ENCODE data around the gene TCL1B.
"Not testable (repeated sequence)": the region's sequence is repeated elsewhere in the genome, so short reads cannot be mapped to it uniquely, and the experiment has no call there.

Gene TCL1B

DNA sequence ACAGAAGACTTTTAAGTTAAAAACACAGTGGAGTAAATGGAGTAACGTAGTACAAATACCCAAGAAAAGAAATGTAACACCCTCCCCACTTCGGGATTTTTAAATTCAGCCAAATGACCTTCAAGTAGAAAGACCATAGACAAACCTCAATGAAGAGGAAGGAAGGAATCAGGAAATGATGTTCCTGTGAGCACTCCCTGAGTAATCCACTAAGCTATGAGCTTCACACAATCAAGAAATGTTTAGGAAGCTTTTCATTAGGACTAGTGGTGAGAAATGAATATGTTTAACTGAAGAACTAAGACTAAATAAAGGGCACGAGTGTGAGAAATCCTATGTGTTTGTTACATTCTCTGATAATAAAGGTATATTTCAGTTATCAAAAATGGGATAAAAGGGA lies 17.6 kb downstream of the TCL1B start:
- no peak for DNase-seq (ENCODE audit: low read depth)

DNA sequence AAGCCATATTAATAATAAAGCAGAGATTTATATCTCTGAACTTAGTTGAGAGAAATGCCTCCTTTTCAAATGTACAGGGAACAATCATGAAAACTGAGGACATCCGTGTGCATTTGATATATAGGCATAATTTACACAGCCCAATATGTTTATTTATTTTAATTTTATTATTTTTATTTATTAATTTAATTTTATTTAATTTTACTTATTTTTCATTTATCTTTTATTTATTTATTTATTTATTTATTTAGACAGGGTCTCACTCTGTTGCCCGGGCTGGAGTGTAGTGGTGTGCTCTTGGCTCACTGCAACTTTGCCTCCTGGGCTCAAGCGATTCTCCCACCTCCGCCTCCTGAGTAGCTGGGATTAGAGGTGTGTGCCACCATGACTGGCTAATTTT lies 19.3 kb downstream of the TCL1B start:
- no peak for DNase-seq (ENCODE audit: low read depth)

DNA sequence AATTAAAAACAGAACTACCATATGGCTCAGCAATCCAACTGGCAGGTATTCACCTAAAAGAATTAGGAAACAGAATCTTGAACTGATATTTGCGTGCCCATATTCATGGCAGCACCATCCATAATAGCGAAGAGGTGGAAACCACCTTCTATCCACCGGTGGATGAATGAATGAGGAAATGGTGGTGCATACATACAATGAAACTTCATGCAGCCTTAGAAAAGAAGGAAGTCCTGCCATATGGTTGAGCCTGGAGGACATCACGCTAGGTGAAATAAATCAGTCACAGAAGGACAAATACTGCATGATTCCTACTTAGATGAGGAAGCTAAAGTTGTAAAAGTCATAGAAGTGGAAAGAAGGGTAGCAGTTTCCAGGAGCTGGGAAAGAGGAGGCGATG lies 21.1 kb downstream of the TCL1B start:
- DNase-seq (ENCODE audit: low read depth): no peak

DNA sequence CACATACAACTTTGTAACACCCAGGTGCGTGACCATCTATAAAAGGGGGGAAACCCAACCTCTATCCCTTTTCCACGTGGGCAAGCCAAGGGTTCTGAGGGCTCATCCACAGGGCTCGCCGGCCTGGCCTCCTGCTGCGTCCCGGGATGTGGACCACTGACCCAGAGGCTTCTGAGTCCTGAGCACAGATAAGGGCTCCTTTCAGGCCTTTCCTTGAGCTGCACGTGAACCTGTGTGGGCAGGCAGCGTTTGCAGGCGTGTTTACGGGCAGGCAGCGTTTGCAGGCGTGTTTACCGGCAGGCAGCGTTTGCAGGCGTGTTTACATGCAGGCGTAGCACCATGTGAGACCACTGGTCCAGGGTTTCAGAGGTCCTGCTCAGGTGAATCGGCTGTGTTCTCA lies 23.9 kb downstream of the TCL1B start:
- DNase-seq (ENCODE audit: low read depth): no peak

DNA sequence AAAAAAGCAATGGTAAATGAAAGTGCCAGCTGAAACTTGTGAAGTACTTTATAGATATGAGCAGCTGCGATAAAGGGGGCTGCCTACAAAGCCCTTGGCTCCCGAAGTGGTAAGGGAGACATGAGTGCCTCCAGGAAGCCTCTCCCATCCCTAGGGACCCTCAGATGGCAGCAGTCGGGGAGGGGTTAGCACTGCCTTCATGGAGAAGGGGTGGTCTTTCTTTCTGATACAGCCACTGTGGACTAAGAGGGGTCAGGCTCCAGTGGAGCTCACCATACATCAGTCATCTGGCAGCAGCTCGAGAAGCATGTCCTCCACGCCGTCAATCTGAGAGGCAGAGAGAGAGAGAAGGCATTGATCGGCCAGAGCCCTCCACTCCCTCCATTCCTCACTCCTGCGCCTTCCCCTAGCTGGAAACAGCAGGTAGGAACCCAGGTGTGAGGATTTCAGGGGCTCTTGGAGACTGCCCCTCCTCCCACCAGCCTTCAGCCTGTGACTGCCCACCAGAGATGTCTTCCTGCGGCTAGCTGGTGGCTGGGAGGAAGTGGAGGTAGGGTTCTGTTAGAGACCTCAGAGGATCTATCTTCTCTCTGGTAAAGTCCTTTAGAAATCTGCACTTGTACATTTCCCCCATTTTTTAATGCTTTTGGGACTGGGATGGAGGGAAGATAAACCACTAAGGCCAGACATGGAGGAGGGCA lies 25.4 kb downstream of the TCL1B start:
- DNase-seq (ENCODE audit: low read depth): no peak

DNA sequence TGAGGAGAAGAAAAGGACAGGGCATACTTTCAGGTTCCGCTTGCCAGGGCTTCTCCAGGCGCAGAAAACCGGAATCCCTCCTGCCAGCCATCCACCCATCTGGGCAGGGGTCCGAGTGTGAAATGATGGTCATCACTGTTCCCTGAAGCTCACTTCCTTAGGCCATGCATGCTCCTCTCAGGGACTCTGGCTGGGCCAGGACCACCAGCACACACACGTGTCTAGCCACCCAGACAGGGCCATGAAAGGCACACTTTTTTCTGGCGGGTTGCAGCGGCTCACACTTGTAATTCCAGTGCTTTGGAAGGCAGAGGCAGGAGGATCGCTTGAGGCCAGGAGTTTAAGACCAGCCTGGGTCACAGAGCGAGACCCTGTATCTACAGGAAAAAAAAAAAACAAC lies 26.2 kb downstream of the TCL1B start:
- DNase-seq (ENCODE audit: low read depth): no peak

DNA sequence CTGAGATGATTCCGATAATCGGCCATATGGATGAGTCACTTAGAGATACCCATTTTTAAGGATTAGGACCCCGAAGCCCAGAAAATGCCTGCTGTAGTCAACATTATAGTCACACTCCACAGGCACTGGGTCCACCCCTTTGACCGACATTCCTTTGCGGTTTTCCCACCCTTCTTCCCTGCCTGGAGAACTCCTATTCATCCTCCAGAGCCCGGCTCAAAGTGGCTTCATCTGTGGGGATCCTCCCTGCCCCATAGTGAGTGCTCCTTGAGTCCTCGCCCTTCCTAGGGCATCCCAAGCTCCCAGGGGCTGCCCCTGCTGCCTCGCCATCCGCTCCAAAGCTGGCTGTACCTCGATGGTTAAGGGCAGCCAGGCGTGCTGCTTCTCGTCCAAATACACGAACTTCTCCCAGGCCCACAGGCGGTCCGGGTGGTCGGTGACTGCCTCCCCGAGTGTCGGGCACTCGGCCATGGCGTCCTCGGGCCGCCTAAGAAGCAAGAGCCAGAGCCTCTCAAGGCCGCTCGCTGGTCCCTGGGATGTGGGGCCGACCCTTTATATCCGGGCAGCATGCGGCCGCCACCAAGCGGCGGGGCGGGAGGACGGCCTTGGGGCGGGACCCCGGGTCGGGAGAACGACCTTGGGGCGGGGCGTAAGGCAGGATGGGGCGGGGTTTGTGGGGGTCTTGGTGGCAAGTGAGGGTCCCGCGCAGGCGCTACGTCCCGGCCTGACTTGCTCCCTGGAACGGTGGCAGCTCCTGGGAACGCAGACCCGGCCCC lies 27.6 kb downstream of the TCL1B start, which contains the start of gene TCL1A:
TSS of gene TCL1A (minus strand) at position 530 of the 776 bp plus-strand sequence. CDS start at position 471, 59 bp downstream.
- no peak for DNase-seq (ENCODE audit: low read depth)

DNA sequence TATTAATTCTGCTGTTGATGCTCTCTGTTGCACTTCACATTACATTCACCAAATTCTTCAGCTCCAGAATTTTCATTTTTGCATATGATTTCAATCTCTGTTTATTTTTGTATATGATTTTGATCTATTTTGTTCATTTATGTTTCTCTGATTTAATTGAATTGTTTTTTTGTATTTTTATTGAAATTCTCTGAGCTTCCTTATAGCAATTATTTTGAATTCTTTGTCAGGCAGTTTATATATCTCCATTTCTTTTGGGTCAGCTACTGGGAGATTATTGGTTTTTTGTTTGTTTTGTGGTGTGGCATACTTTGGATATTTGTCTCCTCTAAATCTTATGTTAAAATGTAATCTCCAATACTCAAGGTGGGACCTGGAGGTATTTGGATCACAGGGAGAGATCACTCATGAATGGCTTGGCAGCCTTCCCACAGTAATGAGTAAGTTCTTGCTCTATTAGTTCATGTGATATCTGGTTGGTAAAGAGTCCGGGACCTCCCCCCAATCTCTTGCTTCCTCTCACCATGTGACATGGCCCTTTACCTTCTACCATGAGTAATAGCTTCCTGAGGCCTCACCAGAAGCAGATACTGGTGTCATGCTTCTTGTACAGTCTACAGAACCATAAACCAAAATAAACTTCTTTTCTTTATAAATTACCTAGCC lies 36.4 kb downstream of the TCL1B start:
- DNase-seq (ENCODE audit: low read depth): no peak

DNA sequence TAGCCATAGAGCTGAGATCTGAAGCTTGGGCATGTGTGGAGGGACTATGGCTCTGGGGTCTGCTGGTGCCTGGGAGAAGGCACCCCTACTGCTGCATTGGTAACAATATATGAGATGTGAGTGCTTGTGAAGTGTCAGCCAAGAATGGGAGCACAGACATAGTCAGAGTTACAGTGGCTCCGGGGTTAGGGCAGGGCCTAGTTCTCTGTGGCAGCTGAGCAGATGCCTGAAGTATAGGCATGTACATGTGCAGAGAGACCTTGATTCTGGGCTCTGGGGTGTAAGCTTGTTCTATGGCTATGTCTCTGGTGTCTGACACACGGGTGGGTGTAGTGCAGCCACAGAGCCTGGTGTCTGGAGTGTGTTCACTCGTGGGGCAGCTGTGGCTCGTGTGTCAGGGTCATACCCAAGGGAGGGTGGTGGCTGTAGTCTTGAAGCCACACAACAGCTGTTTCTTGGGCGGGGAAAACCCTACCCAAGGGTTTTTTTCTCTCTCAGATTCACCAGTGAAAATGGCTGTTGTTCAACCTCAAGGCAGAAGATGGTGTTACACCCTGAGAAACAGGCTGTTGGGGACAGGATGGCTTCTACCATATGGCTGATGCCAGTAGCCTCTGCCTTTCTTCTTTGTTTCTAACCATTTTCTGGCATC lies 39.6 kb downstream of the TCL1B start:
- no peak for DNase-seq (ENCODE audit: low read depth)

DNA sequence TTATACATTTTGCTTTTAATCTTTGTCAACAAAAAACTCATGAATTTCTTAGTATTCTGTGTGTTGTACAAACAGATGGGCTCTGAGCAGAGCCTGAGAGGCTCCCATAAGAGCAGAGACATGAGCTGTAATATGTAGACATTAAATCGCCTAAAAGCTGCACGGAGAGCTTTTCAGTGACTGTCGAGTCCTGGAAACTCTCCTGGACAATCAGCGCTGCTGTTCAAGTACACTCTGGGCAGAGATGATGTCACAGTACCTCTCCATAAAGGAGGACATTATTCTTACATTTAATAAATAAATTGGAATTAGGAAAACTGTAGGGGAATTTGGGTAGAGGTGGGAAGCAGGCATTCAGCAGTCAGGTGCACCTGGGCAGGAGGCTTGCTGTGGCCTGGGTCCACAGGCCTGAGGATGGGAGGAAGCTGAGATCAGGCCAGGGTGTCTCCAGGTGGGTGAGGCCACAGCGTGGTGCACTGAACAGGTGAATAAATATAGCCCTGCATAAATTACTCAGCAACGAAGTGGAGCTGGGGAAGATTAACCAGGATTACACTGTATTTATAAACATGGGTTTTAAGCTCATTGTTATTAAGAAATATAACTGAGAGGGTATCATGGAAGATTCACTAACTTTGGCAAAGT lies 41.0 kb downstream of the TCL1B start:
- no peak for DNase-seq (ENCODE audit: low read depth)

DNA sequence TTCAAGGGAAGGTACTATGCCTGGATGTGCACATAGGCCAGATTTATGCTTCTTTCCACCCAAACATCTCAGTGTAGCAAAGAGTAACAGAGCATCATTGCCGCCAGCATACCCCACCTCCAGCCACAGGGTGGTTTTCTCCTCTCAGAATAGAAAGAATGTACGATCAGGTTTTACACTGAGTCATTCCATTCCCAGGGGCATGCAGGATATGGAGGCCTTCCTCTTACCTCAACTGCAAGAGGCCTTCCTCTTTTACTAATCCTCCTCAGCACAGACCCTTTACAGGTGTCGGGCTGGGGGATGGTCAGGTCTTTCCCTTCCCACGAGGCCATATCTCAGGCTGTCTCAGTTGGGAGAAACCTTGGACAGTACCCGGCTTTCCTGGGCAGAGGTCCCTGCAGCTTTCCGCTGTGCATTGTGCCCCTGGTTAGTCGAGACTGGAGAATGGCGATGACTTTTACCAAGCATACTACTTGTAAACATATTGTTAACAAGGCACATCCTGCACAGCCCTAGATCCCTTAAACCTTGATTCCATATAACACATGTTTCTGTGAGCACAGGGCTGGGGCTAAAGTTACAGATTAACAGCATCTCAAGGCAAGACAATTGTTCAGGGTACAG lies 43.3 kb downstream of the TCL1B start:
- not testable (repeated sequence) for DNase-seq (ENCODE audit: low read depth)

DNA sequence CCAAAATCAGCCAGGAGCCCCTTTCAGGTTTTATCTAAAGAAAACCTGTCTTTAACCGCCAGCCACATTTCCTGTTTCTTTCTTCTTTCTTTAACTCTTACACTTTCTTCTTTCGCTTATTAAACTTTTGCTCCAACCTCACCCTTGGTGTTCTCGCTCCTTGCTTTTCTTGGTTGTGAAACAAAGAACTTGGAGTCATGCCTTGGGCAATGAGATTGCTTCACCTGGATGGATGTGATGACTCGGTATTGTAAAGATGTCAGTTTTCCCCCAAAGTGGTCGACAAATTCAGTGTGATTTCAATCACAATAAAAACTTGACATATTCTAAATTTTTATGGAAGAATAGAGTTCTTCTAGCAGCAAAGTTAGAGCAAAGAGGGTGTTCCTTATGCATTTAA lies 43.9 kb downstream of the TCL1B start:
- DNase-seq (ENCODE audit: low read depth): no peak

DNA sequence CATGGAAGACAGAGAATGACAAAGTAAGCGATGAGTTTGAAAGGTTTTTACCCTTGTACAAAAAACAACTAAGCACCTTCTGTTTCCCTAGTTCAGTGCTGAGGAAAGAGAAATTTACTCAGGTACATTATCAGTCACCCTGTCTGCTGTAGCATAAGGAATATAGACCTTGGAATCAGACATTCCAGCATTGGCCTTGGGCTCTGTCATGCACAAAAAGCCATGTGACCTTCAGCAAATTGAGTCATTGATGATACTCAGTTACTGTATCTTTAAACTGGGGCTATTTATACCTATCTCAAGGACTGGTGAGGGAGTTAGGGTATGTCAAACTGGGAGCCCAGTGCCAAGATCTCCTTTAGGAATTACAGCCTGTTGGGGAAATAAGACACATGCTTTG lies 47.0 kb downstream of the TCL1B start:
- DNase-seq (ENCODE audit: low read depth): no peak

DNA sequence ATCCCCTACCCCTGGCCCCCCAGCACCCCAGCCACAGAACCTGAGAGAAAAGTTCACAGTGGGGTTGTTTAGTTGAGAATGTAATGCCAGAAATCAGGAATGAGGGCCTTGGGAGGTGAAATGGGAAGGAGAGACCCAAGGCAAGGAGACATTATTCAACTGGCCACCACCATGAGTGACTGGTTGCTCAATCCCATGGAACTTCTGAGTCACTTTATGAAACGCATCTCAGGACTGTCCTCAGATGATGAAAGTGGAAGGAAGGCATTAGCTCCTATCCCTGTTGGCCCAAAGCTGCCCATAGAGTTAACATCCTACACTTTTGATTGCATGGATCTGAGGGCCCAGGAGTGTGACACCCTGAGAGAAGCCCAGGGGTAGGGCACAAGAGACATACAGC lies 53.1 kb downstream of the TCL1B start:
- no peak for DNase-seq (ENCODE audit: low read depth)

DNA sequence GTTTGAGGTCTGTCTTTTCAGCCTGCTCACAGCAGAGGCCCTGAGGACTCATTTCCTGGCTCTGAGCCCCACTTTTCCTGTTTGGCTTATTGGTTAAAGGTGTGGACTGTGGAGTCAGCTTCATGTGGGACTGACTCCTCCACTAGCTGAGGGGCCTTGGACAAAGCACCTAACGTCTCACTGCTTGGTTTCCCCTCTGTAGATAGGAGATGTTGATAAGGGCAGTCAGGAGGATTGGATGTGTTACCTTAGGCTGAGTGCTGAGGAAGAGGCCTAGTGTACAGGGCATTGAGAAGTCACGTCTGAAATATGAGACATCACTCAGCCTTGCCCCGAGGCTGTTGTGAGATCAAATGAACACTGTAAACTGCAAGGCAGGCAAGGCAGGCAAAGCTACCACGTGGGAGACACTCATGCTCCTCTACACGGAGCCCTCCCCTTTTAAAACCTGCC lies 54.8 kb downstream of the TCL1B start:
- DNase-seq (ENCODE audit: low read depth): no peak

DNA sequence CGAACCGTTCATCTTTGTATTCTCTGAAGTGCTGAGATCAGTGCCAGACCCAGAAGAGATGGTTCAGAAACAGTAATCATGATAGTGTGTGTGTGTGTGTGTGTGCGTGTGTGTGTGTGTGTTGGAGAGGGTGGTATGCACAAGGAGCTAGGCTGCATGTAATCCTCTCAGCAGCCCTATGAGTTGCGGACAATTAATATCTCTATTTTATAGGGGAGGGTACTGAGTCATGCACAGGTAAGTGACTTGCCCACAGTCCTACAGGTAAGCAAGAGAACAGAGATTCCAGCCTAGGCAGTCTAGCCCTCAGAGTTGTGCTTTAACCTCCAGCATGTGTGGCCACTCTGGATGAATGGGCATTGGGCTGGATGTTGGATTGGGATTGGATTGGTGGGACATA lies 55.6 kb downstream of the TCL1B start:
- no peak for DNase-seq (ENCODE audit: low read depth)
